ENCODE measurements around the gene PPP3CA.
A peak's percentile ranks its signal among the peaks of the same experiment; 100 is the strongest.
"Not testable (repeated sequence)": the region's sequence is repeated elsewhere in the genome, so short reads cannot be mapped to it uniquely, and the experiment has no call there.

Gene PPP3CA

DNA sequence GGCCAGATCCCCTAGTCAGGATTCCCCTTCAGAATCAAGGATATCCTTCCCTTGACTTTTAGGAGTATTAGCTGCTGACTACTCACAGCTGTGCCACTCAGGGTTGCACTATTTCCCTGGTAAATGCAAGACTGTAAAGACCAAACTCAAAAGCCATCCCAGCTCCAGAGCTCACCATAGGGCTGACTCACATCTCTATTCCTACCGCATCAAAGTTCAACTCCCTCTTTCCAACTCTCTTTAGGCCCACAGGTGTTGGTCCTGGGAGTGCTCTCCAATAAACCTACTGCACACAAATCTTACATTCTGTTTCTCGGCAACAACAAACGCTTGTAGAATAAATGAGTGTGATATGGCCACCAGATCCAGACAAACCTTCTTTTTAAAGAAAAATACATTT is 109.6 kb downstream of the PPP3CA start:
- no peak overlapping the region for H2AFZ ChIP-seq (ENCODE audit: insufficient read depth, low read length, poor library complexity)
- H2BK120ac ChIP-seq (ENCODE audit: insufficient read depth, low read length, poor library complexity), result no peak overlapping the region
- H3K27me3 ChIP-seq (ENCODE audit: insufficient read depth, low read length), result no peaks in the 10 kb centered on the region
- H2AK5ac ChIP-seq (ENCODE audit: low read length), result no peak overlapping the region
- no peak overlapping the region for H3K4me2 ChIP-seq (ENCODE audit: low read length)
- no peaks in the 10 kb centered on the region for H3K9me3 ChIP-seq (ENCODE audit: insufficient read depth, low read depth, low read length)
- H3K36me3 ChIP-seq (ENCODE audit: control insufficient read depth in 1 of 2, insufficient read depth in 2 of 2, low read length in 2 of 2), result no peaks in the 10 kb centered on the region
- H3K79me2 ChIP-seq (ENCODE audit: control insufficient read depth, insufficient read depth, low read length, poor library complexity), result no peaks in the 10 kb centered on the region
- no peak overlapping the region for H3K4me3 ChIP-seq (ENCODE audit: low read depth, low read length)
- H2BK12ac ChIP-seq (ENCODE audit: low read length), result no peak overlapping the region
- no peak for DNase-seq
- H3K4ac ChIP-seq (ENCODE audit: low read depth, low read length), result no peak overlapping the region
- H3K23ac ChIP-seq (ENCODE audit: low read length), result no peak overlapping the region
- no peak overlapping the region for H4K8ac ChIP-seq (ENCODE audit: low read depth, low read length)
- H3K4me1 ChIP-seq (ENCODE audit: control insufficient read depth in 1 of 2, insufficient read depth in 2 of 2, low read length in 2 of 2), result no peaks in the 10 kb centered on the region
- no peak overlapping the region for H4K91ac ChIP-seq (ENCODE audit: low read depth, low read length)
- no peaks in the 10 kb centered on the region for H3K79me1 ChIP-seq (ENCODE audit: low read length)
- H3K18ac ChIP-seq (ENCODE audit: low read length), result no peak overlapping the region
- H2BK5ac ChIP-seq (ENCODE audit: low read depth, low read length, poor library complexity), result no peak overlapping the region
- no peak overlapping the region for H3K9ac ChIP-seq (ENCODE audit: low read length)
- H3K14ac ChIP-seq (ENCODE audit: low read length), result no peak overlapping the region
- no peak overlapping the region for H3K27ac ChIP-seq (ENCODE audit: low read depth, low read length)
- H4K12ac ChIP-seq (ENCODE audit: low read depth, low read length), result no peak overlapping the region
- WGBS (ENCODE audit: extremely low coverage, insufficient coverage, insufficient read length), result no CpG with 5 or more reads among the region's 3 CpGs

DNA sequence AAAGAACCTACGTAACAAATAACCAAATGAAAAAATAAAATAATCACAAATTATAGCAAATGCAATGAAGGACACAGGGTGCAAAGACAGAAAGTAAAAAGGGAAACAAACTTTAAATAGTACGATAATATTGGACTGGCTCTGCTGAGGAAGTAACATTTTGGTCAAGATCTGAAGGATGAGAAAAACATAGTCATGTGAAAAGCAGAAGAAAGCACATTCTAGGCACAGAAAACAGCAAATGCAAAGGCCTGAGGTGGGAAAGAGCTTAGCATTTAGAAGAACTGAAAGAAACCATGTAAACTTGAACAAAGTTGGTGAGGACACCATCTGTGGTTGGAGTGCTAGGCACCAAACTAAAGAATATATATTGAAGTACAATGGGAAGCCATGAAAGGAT is 111.2 kb downstream of the PPP3CA start:
- WGBS (ENCODE audit: extremely low coverage, insufficient coverage, insufficient read length), result no CpG with 5 or more reads among the region's 2 CpGs
- Histone ChIP-seq H2BK120ac (ENCODE audit: insufficient read depth, low read length, poor library complexity) (no peak overlapping the region), H2BK5ac (ENCODE audit: low read depth, low read length, poor library complexity) (no peak overlapping the region), H3K9ac (ENCODE audit: low read length) (no peak overlapping the region), H2BK12ac (ENCODE audit: low read length) (no peak overlapping the region), H3K23ac (ENCODE audit: low read length) (no peak overlapping the region), H3K79me2 (ENCODE audit: control insufficient read depth, insufficient read depth, low read length, poor library complexity) (no peaks in the 10 kb centered on the region), H3K36me3 (ENCODE audit: control insufficient read depth in 1 of 2, insufficient read depth in 2 of 2, low read length in 2 of 2) (no peaks in the 10 kb centered on the region), H2AFZ (ENCODE audit: insufficient read depth, low read length, poor library complexity) (no peak overlapping the region), H4K12ac (ENCODE audit: low read depth, low read length) (no peak overlapping the region), H3K4me3 (ENCODE audit: low read depth, low read length) (no peak overlapping the region), H4K8ac (ENCODE audit: low read depth, low read length) (no peak overlapping the region), H3K4me2 (ENCODE audit: low read length) (no peak overlapping the region), H3K4ac (ENCODE audit: low read depth, low read length) (no peak overlapping the region), H2AK5ac (ENCODE audit: low read length) (no peak overlapping the region), H3K79me1 (ENCODE audit: low read length) (no peaks in the 10 kb centered on the region), H3K27me3 (ENCODE audit: insufficient read depth, low read length) (no peaks in the 10 kb centered on the region), H3K18ac (ENCODE audit: low read length) (no peak overlapping the region), H3K27ac (ENCODE audit: low read depth, low read length) (no peak overlapping the region), H3K9me3 (ENCODE audit: insufficient read depth, low read depth, low read length) (no peaks in the 10 kb centered on the region), H3K14ac (ENCODE audit: low read length) (no peak overlapping the region), H3K4me1 (ENCODE audit: control insufficient read depth in 1 of 2, insufficient read depth in 2 of 2, low read length in 2 of 2) (no peaks in the 10 kb centered on the region), H4K91ac (ENCODE audit: low read depth, low read length) (no peak overlapping the region)
- DNase-seq, result no peak

GRCh38 chr4:101234141-101234540 is 113.2 kb downstream of the PPP3CA start:
- not testable (repeated sequence) for H3K4me3 ChIP-seq (ENCODE audit: low read depth, low read length); H3K14ac ChIP-seq (ENCODE audit: low read length); H3K23ac ChIP-seq (ENCODE audit: low read length); H3K18ac ChIP-seq (ENCODE audit: low read length); H2BK5ac ChIP-seq (ENCODE audit: low read depth, low read length, poor library complexity); H3K4me2 ChIP-seq (ENCODE audit: low read length); H3K36me3 ChIP-seq (ENCODE audit: control insufficient read depth in 1 of 2, insufficient read depth in 2 of 2, low read length in 2 of 2); DNase-seq; H3K79me1 ChIP-seq (ENCODE audit: low read length); H3K4ac ChIP-seq (ENCODE audit: low read depth, low read length); H3K27me3 ChIP-seq (ENCODE audit: insufficient read depth, low read length); H3K9ac ChIP-seq (ENCODE audit: low read length); H3K4me1 ChIP-seq (ENCODE audit: control insufficient read depth in 1 of 2, insufficient read depth in 2 of 2, low read length in 2 of 2); H3K9me3 ChIP-seq (ENCODE audit: insufficient read depth, low read depth, low read length); H2BK120ac ChIP-seq (ENCODE audit: insufficient read depth, low read length, poor library complexity); H3K79me2 ChIP-seq (ENCODE audit: control insufficient read depth, insufficient read depth, low read length, poor library complexity); H4K91ac ChIP-seq (ENCODE audit: low read depth, low read length); H2BK12ac ChIP-seq (ENCODE audit: low read length); H4K8ac ChIP-seq (ENCODE audit: low read depth, low read length); H3K27ac ChIP-seq (ENCODE audit: low read depth, low read length); H2AK5ac ChIP-seq (ENCODE audit: low read length); H4K12ac ChIP-seq (ENCODE audit: low read depth, low read length); H2AFZ ChIP-seq (ENCODE audit: insufficient read depth, low read length, poor library complexity)

- WGBS (ENCODE audit: extremely low coverage, insufficient coverage, insufficient read length), result no CpG with 5 or more reads among the region's 1 CpG
Observed at GRCh38 chr4:101232074-101232776, 115.1 kb downstream of the PPP3CA start.

More at GRCh38 chr4:101232074-101232776, 115.1 kb downstream of the PPP3CA start:
- no peak overlapping the region for H4K12ac ChIP-seq (ENCODE audit: low read depth, low read length)
- no peak overlapping the region for H3K23ac ChIP-seq (ENCODE audit: low read length)
- no peaks in the 10 kb centered on the region for H3K4me1 ChIP-seq (ENCODE audit: control insufficient read depth in 1 of 2, insufficient read depth in 2 of 2, low read length in 2 of 2)
- H3K79me1 ChIP-seq (ENCODE audit: low read length), result no peaks in the 10 kb centered on the region
- no peaks in the 10 kb centered on the region for H3K79me2 ChIP-seq (ENCODE audit: control insufficient read depth, insufficient read depth, low read length, poor library complexity)
- H2BK5ac ChIP-seq (ENCODE audit: low read depth, low read length, poor library complexity), result no peak overlapping the region
- H3K36me3 ChIP-seq (ENCODE audit: control insufficient read depth in 1 of 2, insufficient read depth in 2 of 2, low read length in 2 of 2), result no peaks in the 10 kb centered on the region
- H3K9me3 ChIP-seq (ENCODE audit: insufficient read depth, low read depth, low read length), result no peaks in the 10 kb centered on the region
- H3K18ac ChIP-seq (ENCODE audit: low read length), result no peak overlapping the region
- no peak overlapping the region for H4K91ac ChIP-seq (ENCODE audit: low read depth, low read length)
- no peaks in the 10 kb centered on the region for H3K27me3 ChIP-seq (ENCODE audit: insufficient read depth, low read length)
- no peak overlapping the region for H3K9ac ChIP-seq (ENCODE audit: low read length)
- H3K4me3 ChIP-seq (ENCODE audit: low read depth, low read length), result no peak overlapping the region
- peak; percentile 16 to 56 for DNase-seq
- no peak overlapping the region for H3K4ac ChIP-seq (ENCODE audit: low read depth, low read length)
- H2BK12ac ChIP-seq (ENCODE audit: low read length), result no peak overlapping the region
- H2AK5ac ChIP-seq (ENCODE audit: low read length), result no peak overlapping the region
- no peak overlapping the region for H3K4me2 ChIP-seq (ENCODE audit: low read length)
- no peak overlapping the region for H3K27ac ChIP-seq (ENCODE audit: low read depth, low read length)
- H2AFZ ChIP-seq (ENCODE audit: insufficient read depth, low read length, poor library complexity), result no peak overlapping the region
- no peak overlapping the region for H2BK120ac ChIP-seq (ENCODE audit: insufficient read depth, low read length, poor library complexity)
- H4K8ac ChIP-seq (ENCODE audit: low read depth, low read length), result no peak overlapping the region
- H3K14ac ChIP-seq (ENCODE audit: low read length), result no peak overlapping the region
